ENCODE data around the gene ALAS1. TPM values are rescaled to one million over a fixed set of nuclear protein-coding genes. Genes with fewer than 3 reads are reported as not detected.

The ALAS1 gene
- total and polyA plus RNA-seq, 10 donors = 13.0 to 40.8 (median 32.8) TPM

DNA sequence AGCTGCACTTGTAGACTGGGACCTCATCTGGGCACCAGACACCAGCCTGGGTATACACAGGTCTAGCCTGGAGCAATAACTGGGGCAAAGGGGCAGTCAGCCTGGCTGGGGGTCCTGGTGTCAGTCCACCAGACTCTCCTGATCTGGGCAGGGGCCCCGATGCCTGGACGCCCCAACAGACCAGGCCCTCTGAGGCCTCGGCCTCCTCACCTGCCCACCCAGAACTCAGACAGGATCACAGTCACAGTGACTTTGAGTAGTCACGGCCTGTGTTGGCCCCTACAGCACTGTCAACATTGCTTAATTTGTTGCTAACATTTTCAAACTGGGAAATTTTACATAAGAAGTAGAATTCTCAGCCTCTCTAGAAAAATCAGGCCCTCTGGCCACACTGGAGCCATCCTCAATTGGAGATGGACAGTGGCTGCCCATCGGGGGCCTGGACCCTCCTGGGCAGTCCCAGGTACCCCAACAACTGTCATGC, 35.2 kb downstream of the ALAS1 start:
- Histone ChIP-seq H3K9me3 (no peaks in the 10 kb centered on the region), H3K27me3 (replicated peaks in 1 of 7) (no peaks in the 10 kb centered on the region), H3K4me3 (no peak overlapping the region), H3K36me3 (peaks cover 6 to 78% (median 49%) of the 10 kb centered on the region in 6 donors), H3K27ac (peak overlapping the region in 1 of 8 donors; percentile 45), H3K4me1 (peaks cover 21 to 75% (median 63%) of the 10 kb centered on the region in 6 donors)
- DNase-seq = no peak
- WGBS, 5 donors = 89 to 97% (median 91%) methylated on average over 4 to 5 of the region's 5 CpGs
- TF ChIP-seq POLR2A (IDR thresholded peaks at IDR 0.05) = no peak
- TF ChIP-seq, protein P1, sequence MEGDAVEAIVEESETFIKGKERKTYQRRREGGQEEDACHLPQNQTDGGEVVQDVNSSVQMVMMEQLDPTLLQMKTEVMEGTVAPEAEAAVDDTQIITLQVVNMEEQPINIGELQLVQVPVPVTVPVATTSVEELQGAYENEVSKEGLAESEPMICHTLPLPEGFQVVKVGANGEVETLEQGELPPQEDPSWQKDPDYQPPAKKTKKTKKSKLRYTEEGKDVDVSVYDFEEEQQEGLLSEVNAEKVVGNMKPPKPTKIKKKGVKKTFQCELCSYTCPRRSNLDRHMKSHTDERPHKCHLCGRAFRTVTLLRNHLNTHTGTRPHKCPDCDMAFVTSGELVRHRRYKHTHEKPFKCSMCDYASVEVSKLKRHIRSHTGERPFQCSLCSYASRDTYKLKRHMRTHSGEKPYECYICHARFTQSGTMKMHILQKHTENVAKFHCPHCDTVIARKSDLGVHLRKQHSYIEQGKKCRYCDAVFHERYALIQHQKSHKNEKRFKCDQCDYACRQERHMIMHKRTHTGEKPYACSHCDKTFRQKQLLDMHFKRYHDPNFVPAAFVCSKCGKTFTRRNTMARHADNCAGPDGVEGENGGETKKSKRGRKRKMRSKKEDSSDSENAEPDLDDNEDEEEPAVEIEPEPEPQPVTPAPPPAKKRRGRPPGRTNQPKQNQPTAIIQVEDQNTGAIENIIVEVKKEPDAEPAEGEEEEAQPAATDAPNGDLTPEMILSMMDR (IDR thresholded peaks at IDR 0.05 in 8 of 11, conservative IDR thresholded peaks at IDR 0.05 in 3 of 11) = peak in 1 of 11 experiments; percentile 4
- intact Hi-C loops (cut with DNase I; ENCODE audit: low total_unique reads) = loop anchor here (5.0 kb wide), 1 partner anchor 104 kb away; no protein-coding TSS in a partner anchor

DNA sequence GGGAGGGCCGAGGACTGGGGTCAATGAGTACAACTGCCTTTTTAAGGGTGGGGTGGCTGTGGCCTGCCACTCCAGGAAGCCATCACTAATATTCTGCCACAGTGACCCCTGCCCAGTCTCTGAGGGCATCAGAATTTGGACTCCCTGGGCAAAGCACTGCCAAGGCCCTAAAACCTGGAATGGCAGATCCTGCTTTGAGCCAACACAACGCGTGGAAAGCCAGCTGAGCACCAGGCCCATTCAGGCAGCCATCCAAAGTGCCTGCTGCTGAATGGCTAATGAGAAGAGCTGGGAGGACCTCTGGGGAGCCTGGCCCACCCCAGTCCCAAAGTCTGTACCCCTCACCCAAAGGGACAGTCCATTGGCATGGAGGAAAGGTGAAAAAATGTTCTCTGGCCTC, 36.0 kb downstream of the ALAS1 start:
- intact Hi-C loops (cut with DNase I; ENCODE audit: low total_unique reads) = loop anchor here (5.0 kb wide), 1 partner anchor 103 kb away; no protein-coding TSS in a partner anchor
- Histone ChIP-seq H3K4me3 (no peak overlapping the region), H3K36me3 (peaks cover 6 to 70% (median 41%) of the 10 kb centered on the region in 6 donors), H3K27me3 (replicated peaks in 1 of 7) (no peaks in the 10 kb centered on the region), H3K4me1 (peaks cover 24 to 82% (median 68%) of the 10 kb centered on the region in 6 donors), H3K27ac (peak overlapping the region in 2 of 8 donors; percentile 0 to 11), H3K9me3 (no peaks in the 10 kb centered on the region)
- TF ChIP-seq POLR2AphosphoS5 (IDR thresholded peaks at IDR 0.05) = no peak
- TF ChIP-seq POLR2A (IDR thresholded peaks at IDR 0.05) = no peak
- TF ChIP-seq, protein P1 (IDR thresholded peaks at IDR 0.05 in 8 of 11, conservative IDR thresholded peaks at IDR 0.05 in 3 of 11) = no peak
- peak; percentile 53 for DNase-seq
- 83 to 98% (median 92%) methylated on average over 3 of the region's 3 CpGs for WGBS, 5 donors

DNA sequence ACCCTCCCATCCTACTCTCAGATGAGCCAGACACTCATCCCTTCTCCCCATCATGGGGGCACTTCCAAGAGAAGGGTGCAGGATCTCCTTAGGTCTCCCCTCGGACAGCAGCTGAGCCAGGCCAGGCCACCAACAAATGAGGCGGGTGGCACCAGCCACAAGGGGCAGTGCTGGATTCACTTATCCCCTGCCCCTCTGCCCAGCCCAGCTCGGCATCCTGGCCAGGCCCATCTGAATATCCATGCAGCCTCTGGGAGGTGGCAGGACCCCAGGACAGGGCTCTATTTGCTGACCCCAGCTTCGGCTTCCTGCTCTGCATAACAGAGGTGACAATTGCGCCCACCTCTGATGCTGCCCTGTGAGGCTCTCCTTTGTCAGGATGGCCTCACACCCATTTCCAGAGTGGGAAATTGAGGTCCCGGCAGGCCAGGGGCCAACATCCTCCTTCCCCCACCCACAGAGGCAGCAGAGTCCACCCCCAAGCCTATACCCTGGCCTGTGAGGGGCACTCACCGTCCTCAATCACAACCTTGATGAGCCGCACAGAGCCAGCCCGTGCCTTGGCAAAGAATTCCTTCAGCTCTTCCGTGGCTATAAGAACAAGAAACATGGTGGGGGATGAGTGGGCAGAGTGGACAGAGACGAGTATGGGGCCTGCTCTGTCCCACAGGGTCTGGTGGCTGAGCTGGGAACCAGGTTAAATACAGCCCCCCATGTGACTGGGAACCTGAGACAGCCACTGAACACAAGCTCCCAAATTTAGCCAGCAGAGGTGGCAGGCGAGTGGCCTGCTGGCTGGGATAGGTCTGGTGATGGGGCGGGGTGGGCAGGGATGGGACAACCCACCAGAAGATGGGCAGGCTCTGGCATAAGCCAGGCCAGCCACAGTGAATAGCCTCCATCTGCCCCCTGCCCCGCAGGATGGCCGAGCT, 36.8 kb downstream of the ALAS1 start:
- H3K27me3 ChIP-seq (replicated peaks in 1 of 7) = no peaks in the 10 kb centered on the region
- intact Hi-C loops (cut with DNase I; ENCODE audit: low total_unique reads) = loop anchor here (5.0 kb wide), 2 partner anchors 43 to 103 kb away; partner anchors contain the start of gene WDR82
- no peaks in the 10 kb centered on the region for H3K9me3 ChIP-seq
- TF ChIP-seq POLR2A (IDR thresholded peaks at IDR 0.05) (no peak), POLR2AphosphoS5 (IDR thresholded peaks at IDR 0.05) (peak in 1 of 3 donors; percentile 22)
- TF ChIP-seq, protein P1 (IDR thresholded peaks at IDR 0.05 in 8 of 11, conservative IDR thresholded peaks at IDR 0.05 in 3 of 11) = no peak
- peak; percentile 75 for DNase-seq
- WGBS, 5 donors = 89 to 96% (median 91%) methylated on average over 10 to 15 of the region's 15 CpGs
- H3K27ac ChIP-seq = peak overlapping the region in 2 of 8 donors; percentile 11 to 40
- no peak overlapping the region for H3K4me3 ChIP-seq
- H3K36me3 ChIP-seq = peaks cover under 1 to 62% (median 33%) of the 10 kb centered on the region in 6 donors
- H3K4me1 ChIP-seq = peaks cover 26 to 87% (median 73%) of the 10 kb centered on the region in 6 donors

Data from spleen (tissue), 11 donors.